HG02642 (cell line): ENCODE data around the gene PPP1R17.
A peak's percentile ranks its signal among the peaks of the same experiment; 100 is the strongest.

Experiments
- ATAC-seq: cut with Tn5 transposase; IDR thresholded peaks from one replicate; pipeline ENCODE4 v1.9.1; 2021; ENCODE audit warnings: mild to moderate bottlenecking; ENCODE audit not compliant: unreplicated experiment, poor library complexity

PPP1R17 gene

DNA sequence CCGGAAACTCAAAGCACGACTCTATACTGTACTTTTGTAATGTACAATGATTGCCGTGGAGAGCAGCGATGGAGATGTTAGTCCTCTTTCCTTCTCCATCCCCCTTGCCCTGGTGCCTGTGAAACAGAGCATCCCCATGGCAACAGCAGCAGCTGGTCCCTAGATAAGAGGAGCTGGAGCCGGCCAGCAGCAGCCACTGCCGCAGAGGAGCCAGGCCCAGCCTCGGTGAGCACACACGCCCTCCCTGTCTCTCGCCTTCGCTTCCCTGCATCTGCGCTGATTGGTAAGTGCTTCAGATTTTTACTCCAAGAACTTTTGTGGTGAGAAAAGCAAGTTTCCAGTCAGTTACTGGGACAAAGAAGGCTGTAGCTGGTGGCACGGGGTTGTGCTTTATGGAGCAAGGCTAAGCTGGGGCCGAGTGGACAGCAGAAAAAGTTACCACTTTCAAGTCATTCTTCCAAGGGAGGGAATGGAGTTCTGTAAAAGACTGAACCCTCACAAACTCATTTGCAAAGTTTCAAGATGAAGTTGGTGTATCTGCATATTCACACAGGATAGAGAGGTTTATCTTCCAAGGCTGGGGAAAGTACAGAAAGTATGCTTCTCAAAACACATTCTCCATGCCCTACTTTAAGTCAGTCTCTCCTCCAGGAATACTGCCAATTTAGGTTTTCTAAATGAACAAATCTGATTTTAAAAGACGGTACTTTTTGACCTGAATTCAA, at the start of gene PPP1R17:
TSS of gene PPP1R17 (plus strand) at position 192 of the 725 bp plus-strand sequence. CDS start 5,227 bp downstream, outside the sequence.
- no peak for ATAC-seq

DNA sequence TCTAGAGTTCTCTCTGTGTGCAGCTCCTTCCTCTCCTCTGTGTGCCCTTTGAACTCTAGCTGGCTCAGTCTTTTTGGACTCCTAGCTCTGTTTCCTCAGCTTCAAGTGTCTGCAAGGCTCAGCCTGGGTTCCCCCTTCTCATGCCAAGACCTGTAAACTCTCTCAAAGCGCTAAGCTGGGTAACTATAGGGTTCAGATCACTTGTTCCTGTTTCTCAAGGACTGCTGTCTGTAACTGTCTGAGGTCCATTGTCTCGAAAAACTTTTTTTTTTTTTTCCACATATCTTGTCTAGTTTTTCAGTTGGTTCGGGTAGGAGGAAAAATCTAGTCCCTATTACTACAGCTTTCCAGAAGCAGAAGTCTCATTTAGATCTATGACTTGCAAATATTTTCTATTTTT, 46.6 kb upstream of the PPP1R17 start:
- ATAC-seq = no peak

DNA sequence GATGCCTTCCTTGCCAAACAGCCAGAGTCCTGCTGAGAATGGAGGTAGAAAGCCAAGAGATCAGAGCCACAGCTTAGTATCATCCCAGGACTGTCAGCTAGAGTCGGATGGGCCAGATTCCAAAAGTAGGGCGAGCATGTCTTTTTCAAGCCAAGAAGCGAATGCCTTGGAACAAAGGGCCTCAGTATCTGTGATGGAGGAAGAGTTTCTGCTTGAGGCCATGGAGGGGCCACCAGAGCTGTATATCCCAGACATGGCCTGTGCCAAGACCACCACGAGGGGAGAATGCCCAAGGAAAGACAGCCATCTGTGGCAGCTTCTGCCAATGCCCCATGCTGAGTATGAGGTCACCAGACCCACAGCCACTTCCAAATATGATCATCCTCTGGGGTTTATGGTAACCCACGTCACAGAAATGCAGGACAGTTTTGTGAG, 44.3 kb upstream of the PPP1R17 start:
- ATAC-seq = no peak

DNA sequence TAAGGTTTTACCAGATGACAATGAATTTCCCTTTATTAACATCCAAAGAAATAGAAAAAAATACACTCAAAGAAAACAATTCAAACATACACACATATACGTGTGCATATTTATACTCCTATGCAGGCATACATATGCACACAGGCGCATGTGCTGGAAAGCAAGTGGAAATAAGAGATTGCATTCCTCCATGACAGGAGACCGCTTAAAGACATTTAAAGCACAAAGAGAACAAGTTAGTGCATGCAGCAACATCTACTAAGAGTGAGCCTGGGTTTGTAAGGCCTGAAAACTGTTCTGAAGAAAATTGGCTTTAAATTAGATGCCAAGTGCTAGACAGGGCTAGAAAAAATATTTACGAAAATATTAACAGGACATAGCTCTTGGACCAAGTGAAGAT, 40.1 kb upstream of the PPP1R17 start:
- no peak for ATAC-seq

DNA sequence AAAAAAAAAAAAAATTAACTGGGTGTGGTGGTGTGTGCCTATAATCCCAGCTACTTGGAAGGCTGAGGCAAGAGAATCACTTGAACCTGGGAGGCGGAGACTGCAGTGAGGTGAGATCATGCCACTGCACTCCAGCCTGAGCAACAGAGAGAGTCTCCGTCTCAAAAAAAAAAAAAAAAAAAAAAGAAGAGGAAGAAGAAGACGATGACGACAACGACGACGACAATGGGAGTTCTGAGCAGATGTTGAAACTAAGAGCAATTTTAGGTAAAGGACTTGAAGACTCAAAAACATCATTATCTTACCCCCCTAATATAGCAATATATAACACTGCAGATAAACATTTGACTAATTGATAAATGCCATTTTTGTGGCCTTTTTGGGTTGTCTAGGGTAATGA, 39.5 kb upstream of the PPP1R17 start:
- ATAC-seq = no peak

DNA sequence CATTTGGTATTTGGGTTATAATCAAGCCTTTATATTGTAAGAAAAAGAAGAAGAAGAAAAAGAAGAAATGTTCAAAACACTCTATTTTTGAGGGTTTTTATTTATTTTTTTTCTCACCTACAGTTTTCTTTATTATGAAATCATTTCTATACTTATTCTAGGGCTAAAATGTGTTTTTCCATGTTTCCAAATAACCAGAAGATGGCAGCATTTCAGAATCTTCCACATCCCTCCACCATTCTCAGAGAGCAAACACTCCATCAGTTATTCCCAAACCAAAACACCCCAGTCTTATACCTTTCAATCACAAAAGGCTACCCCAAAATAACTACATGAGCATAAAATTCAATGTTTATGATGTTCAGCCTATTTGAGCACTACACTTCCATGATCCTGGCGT, 38.7 kb upstream of the PPP1R17 start:
- ATAC-seq = no peak

DNA sequence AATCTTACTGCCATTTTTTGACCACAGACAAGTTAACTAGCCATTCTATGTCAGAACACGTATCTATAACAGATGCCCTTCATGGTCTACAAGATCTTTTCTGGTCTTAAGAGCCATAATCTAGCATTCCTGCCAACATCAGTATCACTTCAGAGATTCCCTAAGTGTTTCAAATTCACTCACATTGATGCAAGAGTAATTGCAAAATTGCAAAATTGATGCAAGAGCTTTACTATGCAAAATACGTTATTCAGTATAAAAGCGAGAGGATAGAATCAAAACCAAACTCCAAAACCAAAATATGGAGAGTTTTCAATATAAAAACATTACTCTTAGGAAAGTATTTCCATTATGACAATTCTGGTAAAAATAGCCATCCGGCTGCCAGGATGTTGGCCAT, 38.1 kb upstream of the PPP1R17 start:
- ATAC-seq = no peak

DNA sequence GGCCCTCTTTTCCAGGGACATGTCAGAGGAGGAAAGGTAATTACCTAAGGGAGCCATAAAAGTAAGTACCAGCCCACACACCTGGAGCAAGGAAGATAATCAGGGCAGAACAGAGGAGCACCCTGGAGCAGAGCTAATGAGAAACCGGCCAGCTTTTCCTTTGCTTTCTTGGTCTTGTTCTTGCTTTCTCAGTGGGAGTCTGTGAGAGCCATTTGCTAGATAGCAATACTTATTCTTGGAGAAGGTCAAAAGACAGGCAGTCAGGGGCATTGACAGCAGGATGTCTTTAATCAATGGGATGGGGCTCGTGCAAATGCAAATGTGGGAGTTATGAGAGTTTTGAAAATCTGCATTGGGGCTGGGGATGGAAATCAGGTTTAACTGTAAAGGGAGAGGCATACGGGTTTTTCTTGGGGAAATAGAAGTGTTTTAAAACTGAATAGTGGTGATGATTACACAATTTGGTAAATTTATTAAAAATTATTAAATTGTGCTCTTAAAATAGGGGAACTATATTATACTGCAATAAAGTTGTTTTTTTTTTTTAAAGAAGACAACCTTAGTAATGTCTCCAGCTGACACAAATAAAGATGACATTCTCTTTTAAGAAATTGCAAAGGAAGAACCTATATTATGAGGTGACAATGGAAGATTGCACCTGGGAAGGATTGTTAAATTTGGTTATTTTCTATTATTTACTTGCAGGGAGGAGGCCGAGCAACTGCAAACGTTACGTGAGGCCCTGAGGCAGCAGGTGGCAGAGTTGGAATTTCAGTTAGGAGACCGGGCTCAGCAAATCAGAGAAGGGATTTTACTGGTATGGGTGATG, 35.6 kb upstream of the PPP1R17 start:
- no peak for ATAC-seq

DNA sequence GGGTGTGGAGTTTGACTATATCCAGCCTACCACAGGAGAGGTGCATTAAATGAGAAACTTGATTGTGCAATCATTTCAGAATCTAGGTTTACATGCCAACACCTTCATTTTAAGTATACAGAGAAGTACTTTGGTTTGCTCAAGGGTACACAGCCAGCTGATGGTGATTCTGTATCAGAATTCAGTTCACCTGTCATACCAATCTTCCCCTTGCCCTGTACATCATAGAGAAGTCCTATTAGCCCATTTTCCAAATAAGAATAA, 35.0 kb upstream of the PPP1R17 start:
- no peak for ATAC-seq

DNA sequence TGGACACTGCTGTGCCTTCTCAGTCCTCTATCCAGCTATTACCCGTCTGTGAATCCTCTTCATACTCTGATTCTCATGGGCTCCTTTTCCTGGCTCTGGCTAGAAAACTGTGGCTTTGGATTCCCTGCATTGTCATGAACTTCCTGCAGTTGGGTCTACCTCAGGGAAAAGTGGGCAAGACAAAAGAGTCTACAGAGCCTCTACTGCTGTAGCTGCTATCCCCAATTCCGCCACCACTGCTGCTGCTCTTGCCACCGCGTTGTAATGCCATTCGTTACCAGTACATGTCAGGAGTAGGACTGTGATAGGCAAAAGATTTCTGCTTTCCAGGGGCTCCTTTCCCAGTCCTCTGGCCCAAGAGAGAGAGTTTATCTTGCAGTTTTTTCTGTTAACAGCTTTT, 23.9 kb upstream of the PPP1R17 start:
- ATAC-seq = no peak

DNA sequence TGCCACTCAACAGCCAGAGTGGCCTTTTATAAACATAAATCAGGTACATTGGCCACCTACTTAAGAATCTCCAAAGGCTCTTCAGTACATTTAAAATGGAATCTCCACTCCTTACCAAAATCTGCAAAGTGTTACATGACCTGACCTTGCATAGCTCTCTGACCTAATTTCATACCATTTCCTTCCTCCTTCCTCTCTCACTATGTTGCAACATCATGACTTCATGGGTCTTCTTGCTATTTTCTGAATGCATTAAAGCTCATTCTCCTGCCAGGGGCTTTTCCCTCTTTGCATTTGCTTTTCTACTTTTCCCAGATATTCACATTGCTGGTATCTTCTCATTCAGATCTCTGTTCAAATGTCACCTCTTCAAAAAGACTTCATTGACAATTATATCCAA, 22.1 kb upstream of the PPP1R17 start:
- no peak for ATAC-seq

DNA sequence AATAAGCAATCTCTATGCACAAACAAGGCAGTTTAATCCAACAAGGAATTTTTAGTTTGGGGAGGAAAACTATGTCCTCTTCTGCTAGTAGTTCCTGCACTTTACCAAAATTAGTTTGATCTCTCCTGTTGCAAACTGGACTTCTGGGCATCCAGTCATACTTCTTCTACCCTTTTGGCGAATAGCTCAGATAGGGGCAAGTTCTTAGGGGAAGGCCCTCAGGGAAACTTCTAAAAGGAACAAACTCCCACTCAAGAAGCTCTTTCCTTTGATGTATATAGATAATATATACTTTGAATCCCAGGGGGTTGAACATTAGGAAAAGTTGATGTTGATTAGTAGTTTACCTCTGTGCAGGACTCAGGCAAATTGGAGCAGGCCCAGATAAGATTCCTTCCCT, 21.5 kb upstream of the PPP1R17 start:
- ATAC-seq = no peak

DNA sequence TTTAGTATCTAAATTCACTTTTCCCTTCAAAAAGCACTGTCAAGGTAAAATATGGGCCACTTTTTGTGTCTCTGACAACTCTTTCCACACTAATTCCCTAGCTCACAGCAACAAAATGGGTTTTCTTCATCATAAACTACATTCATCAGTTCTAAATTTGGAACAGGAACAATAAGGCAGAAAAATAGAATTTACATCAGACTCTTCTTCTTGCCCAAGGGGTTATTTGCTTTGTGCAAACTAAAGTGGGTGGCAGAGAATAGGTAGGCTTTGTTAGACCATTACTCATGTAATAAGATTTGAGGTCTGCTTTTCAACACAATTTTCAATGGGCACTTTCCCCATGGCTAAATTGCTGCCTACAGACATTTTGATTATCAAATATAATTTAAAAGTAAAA, 17.6 kb upstream of the PPP1R17 start:
- ATAC-seq = no peak

DNA sequence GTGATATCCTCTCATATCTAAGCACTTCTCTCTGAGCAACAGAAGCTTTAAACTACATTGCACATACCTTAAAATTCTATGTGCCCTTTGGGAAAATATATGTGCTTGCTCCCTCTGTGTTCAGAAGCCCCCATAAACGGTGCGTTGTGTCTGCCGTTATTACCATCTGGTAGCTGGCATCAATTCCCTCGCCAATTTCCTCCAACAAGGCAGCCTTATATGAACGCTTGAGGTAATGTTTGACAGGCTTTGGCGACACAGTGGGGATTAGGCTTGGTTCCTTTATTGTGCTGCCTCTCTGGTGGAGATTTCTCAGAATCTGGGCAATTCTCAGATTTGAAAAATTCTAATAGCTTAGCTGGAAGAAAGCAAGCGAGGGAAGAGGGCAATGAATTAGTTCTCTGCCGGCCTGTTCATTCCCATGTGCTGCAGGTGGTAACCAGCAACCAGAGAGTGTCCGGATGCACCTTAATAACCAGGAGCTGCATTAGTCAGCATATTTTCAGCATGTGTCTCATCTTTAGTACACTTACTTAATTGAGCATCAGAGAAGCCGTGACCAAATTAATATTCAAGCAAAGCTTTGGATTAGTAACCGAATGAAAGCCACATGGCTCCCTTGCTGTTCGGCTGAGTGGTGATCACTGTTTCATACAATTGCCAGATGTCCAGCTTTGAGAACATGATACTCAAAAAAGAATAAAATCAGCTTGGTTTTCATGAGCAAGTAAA, 7.3 kb upstream of the PPP1R17 start:
- no peak for ATAC-seq

DNA sequence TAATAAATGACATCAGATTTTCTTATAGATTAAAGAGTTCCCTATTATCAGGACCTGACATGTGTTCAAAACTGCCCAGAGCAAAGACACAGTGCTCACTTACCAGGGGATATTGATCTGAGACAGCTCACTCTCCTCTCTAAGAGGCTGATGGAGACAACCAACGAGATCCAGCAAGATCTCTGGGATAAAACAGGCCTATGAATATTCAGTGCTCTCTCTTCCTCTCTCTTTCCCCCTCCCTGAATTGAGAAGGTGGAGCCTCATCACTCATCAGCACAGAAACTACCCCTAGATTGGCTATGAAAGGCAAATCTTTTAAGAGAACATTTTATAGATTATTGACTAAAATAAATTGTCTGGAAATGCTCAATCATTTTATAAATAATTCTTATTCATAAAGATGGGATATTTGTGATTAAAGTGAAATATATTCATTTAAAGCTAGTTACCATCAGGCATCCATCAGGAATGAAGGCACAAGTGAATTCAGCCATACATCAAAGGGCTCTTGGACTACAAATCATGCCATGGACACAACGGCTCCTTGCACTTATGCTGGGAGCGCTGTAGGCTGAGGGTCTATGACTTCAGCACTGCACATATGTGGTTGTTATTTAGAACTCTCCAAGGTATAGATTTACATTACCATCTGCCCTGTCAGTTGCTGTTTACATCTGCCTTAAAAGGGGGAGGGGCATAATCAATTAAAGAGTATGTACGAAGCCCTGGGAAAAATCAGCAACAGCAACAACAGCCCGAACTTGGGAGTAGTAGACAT, 3.4 kb upstream of the PPP1R17 start:
- no peak for ATAC-seq

DNA sequence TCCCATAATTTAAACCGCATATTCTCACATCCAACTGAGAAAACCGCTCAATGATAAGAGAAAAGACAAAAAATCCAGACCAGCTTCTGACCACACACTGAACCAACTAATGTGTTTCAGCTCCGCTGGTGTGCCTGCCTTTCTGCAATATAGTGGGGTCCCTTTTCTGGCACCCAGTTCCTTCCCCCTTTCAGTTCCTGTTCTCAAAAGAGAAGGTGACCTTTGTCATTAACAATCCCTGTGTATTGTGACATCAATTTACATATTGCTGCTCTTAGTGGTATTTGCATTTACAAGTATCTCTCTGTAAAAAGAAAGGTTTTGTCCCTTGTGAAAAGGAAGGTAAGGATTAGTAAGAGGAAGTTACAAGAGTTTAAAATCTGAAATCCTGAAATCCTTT, 1.4 kb downstream of the PPP1R17 start:
- ATAC-seq = peak; percentile 88

DNA sequence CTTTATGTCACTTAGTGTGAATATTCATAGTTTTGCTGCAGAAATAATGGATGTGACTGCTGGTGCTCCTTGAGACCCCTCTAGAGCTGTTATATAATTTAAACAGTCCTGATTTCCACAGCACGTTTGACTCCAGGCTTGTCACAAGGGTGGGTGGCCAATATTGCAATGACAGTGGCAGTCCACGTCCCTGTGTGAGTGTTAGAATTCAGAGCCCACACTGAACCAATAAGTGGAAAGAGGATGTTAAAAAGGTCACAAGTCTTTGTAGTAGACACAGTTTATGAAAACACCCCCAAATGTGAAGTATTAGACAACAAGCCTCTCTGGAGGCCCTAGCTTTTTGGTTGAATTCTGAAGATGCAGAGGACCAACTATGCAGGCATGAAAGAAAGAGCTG, 2.0 kb downstream of the PPP1R17 start:
- ATAC-seq = no peak

DNA sequence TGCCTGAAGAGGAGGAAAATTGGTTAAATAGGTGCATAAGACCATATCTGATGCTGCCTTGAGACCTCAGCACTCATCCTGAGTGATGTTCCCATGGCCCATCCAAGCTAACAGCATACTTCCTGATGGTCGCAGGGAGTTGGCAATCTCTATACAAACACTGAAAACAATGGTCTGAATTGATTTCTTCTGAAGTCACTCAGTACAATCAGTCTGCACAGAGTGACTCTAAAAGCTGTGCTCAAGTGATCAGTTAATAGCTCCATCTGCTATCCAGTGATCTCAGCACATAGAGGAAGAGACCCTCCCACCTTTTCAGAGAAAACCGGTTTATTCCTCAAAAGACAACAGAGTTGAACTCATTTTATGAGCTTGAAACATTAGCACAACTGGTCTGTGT, 3.9 kb downstream of the PPP1R17 start:
- ATAC-seq = no peak

DNA sequence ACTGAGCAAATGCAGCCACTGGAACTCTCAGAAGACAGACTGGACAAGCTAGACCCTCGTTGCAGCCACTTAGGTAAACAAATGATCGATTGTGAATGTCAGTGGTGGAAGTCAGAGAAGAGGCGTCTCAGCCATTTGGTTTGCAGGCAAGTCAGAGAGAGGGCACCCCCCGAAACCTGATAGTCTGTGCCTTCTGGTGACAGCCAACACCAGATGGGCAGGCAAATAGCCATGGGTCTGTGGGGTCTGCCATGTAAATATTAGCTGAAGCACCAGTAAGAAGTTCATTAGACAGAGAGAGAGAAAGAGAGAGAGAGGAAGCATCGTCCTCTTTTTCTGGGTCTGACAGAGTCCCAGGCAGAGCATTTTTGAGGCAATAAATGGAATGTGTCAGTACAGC, 5.4 kb downstream of the PPP1R17 start:
- no peak for ATAC-seq

DNA sequence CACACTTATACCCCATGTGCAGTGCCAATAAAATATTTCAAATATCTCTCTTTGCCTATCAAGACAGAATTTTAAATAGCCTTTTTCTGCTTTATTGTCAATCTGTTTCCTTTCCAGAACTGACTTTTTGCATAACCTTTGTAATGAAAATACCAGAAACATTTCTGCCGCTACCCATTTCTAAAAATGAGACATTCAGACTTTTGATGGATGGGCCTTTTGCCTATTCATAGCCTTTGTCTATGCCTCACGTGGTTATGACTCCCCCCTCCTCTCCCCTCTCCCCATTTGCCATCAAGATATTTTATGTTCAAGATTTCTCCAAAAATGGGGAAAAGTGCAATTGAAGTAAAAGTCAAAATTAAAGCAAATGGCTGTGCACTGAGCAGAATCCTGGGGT, 5.9 kb downstream of the PPP1R17 start:
- ATAC-seq = no peak
